ENCODE measurements around the gene SQOR.

GRCh38 chr15:45734260-45734711 lies 99.5 kb downstream of the SQOR start:
- TF ChIP-seq CTCF (IDR thresholded peaks at IDR 0.05; ENCODE audit: insufficient read depth, low read length) (no peak), REST (IDR thresholded peaks at IDR 0.05; ENCODE audit: insufficient replicate concordance, low read depth) (no peak)
